Body of pancreas (tissue), 4 donors: Measurements from ENCODE around the gene TMCC3. TPM values are rescaled to one million over a fixed set of nuclear protein-coding genes. Genes with fewer than 3 reads are reported as not detected.

Experiments
- ATAC-seq: fragments of 150-250 bp; one replicate; pipeline ENCODE4 v1.9.1; 2016
- DNase-seq, 4 donors: peaks; one replicate each; pipeline ENCODE4 v3.0.0-alpha.2; 2019
- H3K27ac ChIP-seq, 4 donors: fragments of 200-600 bp; sonication (generic); 1 replicate in 3 of 4; 2 replicates in 1 of 4; pipeline versions ENCODE4 v1.5.1 to v1.6.1; 2016 to 2019; ENCODE audit warnings: mild to moderate bottlenecking in 1 of 4, mixed read lengths in 1 of 4, moderate library complexity in 1 of 4
- H3K27me3 ChIP-seq, 2 donors: fragments of 200-600 bp; sonication (generic); one replicate each; pipeline ENCODE4 v1.6.0; 2016; ENCODE audit warnings: mild to moderate bottlenecking in 1 of 2
- H3K36me3 ChIP-seq, 2 donors: fragments of 200-600 bp; sonication (generic); replicated peaks in 1 of 2; 2 replicates each; pipeline ENCODE4 v1.5.1; 2016; ENCODE audit warnings: low read depth in 2 of 2; ENCODE audit not compliant: insufficient read depth in 1 of 2
- H3K4me1 ChIP-seq: fragments of 200-600 bp; sonication (generic); one replicate; pipeline ENCODE4 v1.6.0; 2016
- H3K4me3 ChIP-seq, 2 donors: fragments of 200-600 bp; sonication (generic); 1 replicate in 1 of 2; 2 replicates in 1 of 2; pipeline ENCODE4 v1.5.1; 2016 to 2019
- H3K9me3 ChIP-seq, 3 donors: fragments of 200-600 bp; sonication (generic); 1 replicate in 2 of 3; 2 replicates in 1 of 3; pipeline ENCODE4 v1.5.1; 2016
- CTCF ChIP-seq, 7 experiments: fragments of 450-650 bp in 4 of 7; fragments of 200-600 bp in 3 of 7; sonication (generic) in 3 of 7; IDR thresholded peaks; one replicate each; pipeline ENCODE4 v1.5.1; 2016 to 2019; ENCODE audit warnings: antibody characterized with exemption in 7 of 7
- POLR2A ChIP-seq, 3 donors: fragments of 450-650 bp; IDR thresholded peaks; one replicate each; pipeline ENCODE4 v1.6.1; 2016; ENCODE audit warnings: antibody characterized with exemption in 3 of 3, mild to moderate bottlenecking in 2 of 3
- WGBS, 2 donors: methylation state at CpG; one replicate each; pipeline ENCODE4 v1.1.5; 2017; 5-methylcytosine and 5-hydroxymethylcytosine counted together
- intact Hi-C: fragments of 100-400 bp; cut with DNase I; formaldehyde crosslinking; loops from one replicate; pipeline ENCODE4 v1.15.1; 2023
- total RNA-seq, 2 donors: library from RNA; depleted of rRNA; stranded (reverse); fragments of >200 nt; gene quantifications; one replicate each; pipeline ENCODE4 v1.1.0, GENCODE V29; 2016

TMCC3 gene
- total RNA-seq, 2 donors from 2014 or later: 1.3 to 3.6 TPM

GRCh38 chr12:94620621-94621020 is 29.7 kb downstream of the TMCC3 start:
- no peak for TF ChIP-seq POLR2A (IDR thresholded peaks at IDR 0.05)
- no peak for TF ChIP-seq CTCF (IDR thresholded peaks at IDR 0.05)
- 69 to 76% methylated on average over 3 of the region's 3 CpGs for WGBS, 2 donors
- intact Hi-C loops: no loop called here
- no peak overlapping the region for H3K27ac ChIP-seq
- H3K9me3 ChIP-seq: no peaks in the 10 kb centered on the region
- no peak for DNase-seq
- no peaks in the 10 kb centered on the region for H3K36me3 ChIP-seq
- ATAC-seq: no peak
- no peaks in the 10 kb centered on the region for H3K27me3 ChIP-seq
- peaks cover 9% of the 10 kb centered on the region for H3K4me1 ChIP-seq
- H3K4me3 ChIP-seq: no peak overlapping the region

- intact Hi-C loops: no loop called here
- TF ChIP-seq CTCF (IDR thresholded peaks at IDR 0.05) (no peak), POLR2A (IDR thresholded peaks at IDR 0.05) (no peak)
- ATAC-seq (no peak), DNase-seq (no peak)
- WGBS, 2 donors: 80 to 81% methylated on average over 6 of the region's 6 CpGs
- Histone ChIP-seq H3K4me3 (no peak overlapping the region), H3K27me3 (no peaks in the 10 kb centered on the region), H3K9me3 (no peaks in the 10 kb centered on the region), H3K4me1 (peaks cover 17% of the 10 kb centered on the region), H3K36me3 (no peaks in the 10 kb centered on the region), H3K27ac (no peak overlapping the region)
Observed at GRCh38 chr12:94618995-94619695, 31.2 kb downstream of the TMCC3 start.

- Histone ChIP-seq H3K27ac (no peak overlapping the region), H3K4me1 (peaks cover 17% of the 10 kb centered on the region), H3K27me3 (no peaks in the 10 kb centered on the region), H3K4me3 (no peak overlapping the region), H3K36me3 (no peaks in the 10 kb centered on the region), H3K9me3 (no peaks in the 10 kb centered on the region)
- no peak for ATAC-seq
- DNase-seq: no peak
- TF ChIP-seq CTCF (IDR thresholded peaks at IDR 0.05) (no peak), POLR2A (IDR thresholded peaks at IDR 0.05) (no peak)
- intact Hi-C loops: no loop called here
- 72 to 92% methylated on average over 3 of the region's 3 CpGs for WGBS, 2 donors
Observed at GRCh38 chr12:94617101-94617500, 33.3 kb downstream of the TMCC3 start.

GRCh38 chr12:94616203-94616729 is 34.1 kb downstream of the TMCC3 start:
- no peak for DNase-seq
- Histone ChIP-seq H3K36me3 (no peaks in the 10 kb centered on the region), H3K27me3 (no peaks in the 10 kb centered on the region), H3K4me1 (peaks cover 17% of the 10 kb centered on the region), H3K4me3 (no peak overlapping the region), H3K9me3 (no peaks in the 10 kb centered on the region), H3K27ac (peak overlapping the region in 2 of 4 donors; percentile 8 to 42)
- intact Hi-C loops: no loop called here
- WGBS, 2 donors: 56 to 58% methylated on average over 10 to 11 of the region's 11 CpGs
- ATAC-seq: no peak
- TF ChIP-seq POLR2A (IDR thresholded peaks at IDR 0.05): no peak
- no peak for TF ChIP-seq CTCF (IDR thresholded peaks at IDR 0.05)
